CD14-positive monocyte (primary cell): Measurements from ENCODE around the gene CERS2. TPM values are rescaled to one million over a fixed set of nuclear protein-coding genes. Genes with fewer than 3 reads are reported as not detected.

Experiments
- DNase-seq, 3 donors: peaks; one replicate each; pipeline ENCODE4 v3.0.0-alpha.2; 2011 to 2022
- H2AFZ ChIP-seq: 2 replicates; pipeline ENCODE4 v1.6.0; 2012; ENCODE audit warnings: mild to moderate bottlenecking, low read depth, low read length, inconsistent platforms; ENCODE audit not compliant: insufficient read depth, poor library complexity, severe bottlenecking
- H3K27ac ChIP-seq, 2 donors: 1 replicate in 1 of 2; 2 replicates in 1 of 2; pipeline ENCODE4 v1.5.1; 2012 to 2013; ENCODE audit warnings: low read length in 2 of 2, control low read depth in 1 of 2, inconsistent platforms in 1 of 2, low read depth in 1 of 2, mild to moderate bottlenecking in 1 of 2
- H3K27me3 ChIP-seq, 2 donors: one replicate each; pipeline versions ENCODE4 v1.6.0 to v1.6.1; 2011 to 2013; ENCODE audit warnings: low read length in 2 of 2; ENCODE audit not compliant: control insufficient read depth in 2 of 2, insufficient read depth in 2 of 2
- H3K36me3 ChIP-seq, 2 donors: replicated peaks in 1 of 2; 1 replicate in 1 of 2; 2 replicates in 1 of 2; pipeline versions ENCODE4 v1.5.1 to v1.6.1; 2012 to 2013; ENCODE audit warnings: low read length in 2 of 2, control low read depth in 1 of 2, inconsistent platforms in 1 of 2, mild to moderate bottlenecking in 1 of 2; ENCODE audit not compliant: insufficient read depth in 2 of 2, control insufficient read depth in 1 of 2
- H3K4me1 ChIP-seq, 2 donors: 1 replicate in 1 of 2; 2 replicates in 1 of 2; pipeline versions ENCODE4 v1.5.1 to v1.6.1; 2012 to 2013; ENCODE audit warnings: low read length in 2 of 2, control low read depth in 1 of 2, inconsistent platforms in 1 of 2, mild to moderate bottlenecking in 1 of 2, moderate library complexity in 1 of 2; ENCODE audit not compliant: insufficient read depth in 2 of 2, control insufficient read depth in 1 of 2
- H3K4me2 ChIP-seq: replicated peaks from 2 replicates; pipeline ENCODE3; 2012; ENCODE audit warnings: low read length, moderate library complexity, mild to moderate bottlenecking; ENCODE audit not compliant: poor library complexity, severe bottlenecking; ENCODE audit errors: extremely low read depth
- H3K4me3 ChIP-seq, 3 experiments: fragments of 200-600 bp in 1 of 3; sonication (generic) in 1 of 3; replicated peaks in 1 of 3; 1 replicate in 2 of 3; 2 replicates in 1 of 3; pipeline ENCODE4 v1.5.1; 2011 to 2013; ENCODE audit warnings: low read length in 3 of 3, mild to moderate bottlenecking in 3 of 3, control low read depth in 2 of 3, low read depth in 2 of 3, inconsistent platforms in 1 of 3, moderate library complexity in 1 of 3
- H3K79me2 ChIP-seq: 2 replicates; pipeline ENCODE4 v1.6.0; 2012; ENCODE audit warnings: mild to moderate bottlenecking, control low read depth, inconsistent platforms, low read length, moderate library complexity; ENCODE audit not compliant: insufficient read depth
- H3K9ac ChIP-seq: 2 replicates; pipeline ENCODE4 v1.6.0; 2017; ENCODE audit warnings: low read length, mild to moderate bottlenecking; ENCODE audit not compliant: insufficient read depth, poor library complexity, severe bottlenecking
- H3K9me3 ChIP-seq, 2 donors: replicated peaks in 1 of 2; 1 replicate in 1 of 2; 2 replicates in 1 of 2; pipeline versions ENCODE4 v1.5.1 to v1.6.1; 2012 to 2013; ENCODE audit warnings: low read length in 2 of 2, control low read depth in 1 of 2; ENCODE audit not compliant: control insufficient read depth in 1 of 2, insufficient read depth in 1 of 2
- H4K20me1 ChIP-seq: 2 replicates; pipeline ENCODE4 v1.6.0; 2012; ENCODE audit warnings: mild to moderate bottlenecking, low read length, control low read depth, moderate library complexity; ENCODE audit not compliant: insufficient read depth
- H3K27ac Mint-ChIP-seq, 7 donors: one replicate each; pipeline ENCODE4 v1.8.0; 2020; ENCODE audit warnings: mild to moderate bottlenecking in 7 of 7, mixed read lengths in 7 of 7, moderate library complexity in 6 of 7, inconsistent platforms in 2 of 7
- H3K27me3 Mint-ChIP-seq, 3 donors: one replicate each; pipeline ENCODE4 v1.8.0; 2021 to 2022; ENCODE audit warnings: low read depth in 3 of 3, mild to moderate bottlenecking in 3 of 3, mixed read lengths in 3 of 3, moderate library complexity in 3 of 3, inconsistent platforms in 1 of 3
- H3K36me3 Mint-ChIP-seq, 2 donors: one replicate each; pipeline ENCODE4 v1.8.0; 2020; ENCODE audit warnings: mixed read lengths in 2 of 2, inconsistent platforms in 1 of 2, mild to moderate bottlenecking in 1 of 2
- H3K4me1 Mint-ChIP-seq: one replicate; pipeline ENCODE4 v1.8.0; 2020; ENCODE audit warnings: mild to moderate bottlenecking, mixed read lengths
- H3K4me3 Mint-ChIP-seq, 2 donors: one replicate each; pipeline ENCODE4 v1.8.0; 2020; ENCODE audit warnings: mild to moderate bottlenecking in 2 of 2, mixed read lengths in 2 of 2, moderate library complexity in 1 of 2
- H3K9me3 Mint-ChIP-seq, 7 donors: one replicate each; pipeline ENCODE4 v1.8.0; 2020 to 2022; ENCODE audit warnings: mixed read lengths in 7 of 7, mild to moderate bottlenecking in 6 of 7, moderate library complexity in 6 of 7, inconsistent platforms in 2 of 7
- WGBS: methylation state at CpG from one replicate; pipeline ENCODE4 v1.1.5; 2013; ENCODE audit warnings: missing lambda C conversion rate; ENCODE audit not compliant: insufficient coverage; 5-methylcytosine and 5-hydroxymethylcytosine counted together
- intact Hi-C, 2 donors: fragments of 100-400 bp; cut with micrococcal nuclease; formaldehyde crosslinking; loops; one replicate each; pipeline versions ENCODE4 v1.15.0 to v1.15.1; 2023
- polyA plus RNA-seq, 3 donors: library from polyadenylated mRNA; depleted of rRNA in 1 of 3; unstranded in 2 of 3; stranded (reverse) in 1 of 3; fragments of 300-500 nt in 2 of 3; fragments of >200 nt in 1 of 3; fragmentation: Illumina TruSeq in 2 of 3; gene quantifications; 1 replicate in 2 of 3; 2 replicates in 1 of 3; pipeline ENCODE4 v1.2.3, GENCODE V29; 2012 to 2021
- TF ChIP-seq, protein P1 (sequence below): fragments of 200-600 bp; IDR thresholded peaks from one replicate; pipeline ENCODE4 v1.8.0; 2022; ENCODE audit warnings: antibody characterized with exemption, mild to moderate bottlenecking

CERS2 gene
- polyA plus RNA-seq, 3 donors, result 152 to 224 (median 200) TPM

DNA sequence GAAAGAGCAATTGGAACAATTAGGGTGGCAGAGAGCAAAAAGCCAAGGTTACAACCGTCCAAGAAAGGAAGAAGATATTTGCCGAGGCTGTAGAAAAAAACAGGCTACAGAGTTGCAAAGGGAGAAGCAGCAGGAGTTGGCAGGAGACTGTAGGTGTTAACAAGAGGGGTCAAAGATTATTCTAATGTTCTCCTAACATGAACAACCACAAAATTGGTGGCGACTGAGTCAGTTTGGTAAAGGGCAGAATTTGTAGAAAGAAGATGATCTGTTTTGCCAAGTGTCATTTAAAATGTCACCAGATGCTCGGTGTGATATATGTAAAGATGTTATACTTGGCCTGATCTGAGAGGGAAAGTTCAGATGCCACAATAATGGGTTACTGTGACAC lies 33.2 kb upstream of the CERS2 start:
- Histone ChIP-seq H3K4me1 (peaks cover 57 to 64% of the 10 kb centered on the region in 2 donors), H3K27ac (peak overlapping the region; percentile 89 to 95), H3K27me3 (no peaks in the 10 kb centered on the region), H3K9me3 (no peaks in the 10 kb centered on the region), H3K4me3 (peak overlapping the region; percentile 4 to 88 (median 78)), H3K4me2 (peak overlapping the region; percentile 89), H3K9ac (peak overlapping the region; percentile 87), H3K36me3 (peaks cover 0 to 2% of the 10 kb centered on the region in 2 donors), H3K79me2 (peaks cover 66% of the 10 kb centered on the region), H4K20me1 (no peaks in the 10 kb centered on the region), H2AFZ (peak overlapping the region; percentile 41)
- Mint-ChIP-seq H3K27ac (peak overlapping the region; percentile 98 to 99 (median 99)), H3K27me3 (peaks cover 0 to 10% (median 0%) of the 10 kb centered on the region in 3 donors), H3K4me1 (peaks cover 67% of the 10 kb centered on the region), H3K4me3 (peak overlapping the region; percentile 84 to 97), H3K36me3 (peaks cover 4 to 10% of the 10 kb centered on the region in 2 donors), H3K9me3 (no peaks in the 10 kb centered on the region)
- whole genome bisulfite sequencing, result 22% methylated on average over 2 of the region's 4 CpGs
- TF ChIP-seq, protein P1, sequence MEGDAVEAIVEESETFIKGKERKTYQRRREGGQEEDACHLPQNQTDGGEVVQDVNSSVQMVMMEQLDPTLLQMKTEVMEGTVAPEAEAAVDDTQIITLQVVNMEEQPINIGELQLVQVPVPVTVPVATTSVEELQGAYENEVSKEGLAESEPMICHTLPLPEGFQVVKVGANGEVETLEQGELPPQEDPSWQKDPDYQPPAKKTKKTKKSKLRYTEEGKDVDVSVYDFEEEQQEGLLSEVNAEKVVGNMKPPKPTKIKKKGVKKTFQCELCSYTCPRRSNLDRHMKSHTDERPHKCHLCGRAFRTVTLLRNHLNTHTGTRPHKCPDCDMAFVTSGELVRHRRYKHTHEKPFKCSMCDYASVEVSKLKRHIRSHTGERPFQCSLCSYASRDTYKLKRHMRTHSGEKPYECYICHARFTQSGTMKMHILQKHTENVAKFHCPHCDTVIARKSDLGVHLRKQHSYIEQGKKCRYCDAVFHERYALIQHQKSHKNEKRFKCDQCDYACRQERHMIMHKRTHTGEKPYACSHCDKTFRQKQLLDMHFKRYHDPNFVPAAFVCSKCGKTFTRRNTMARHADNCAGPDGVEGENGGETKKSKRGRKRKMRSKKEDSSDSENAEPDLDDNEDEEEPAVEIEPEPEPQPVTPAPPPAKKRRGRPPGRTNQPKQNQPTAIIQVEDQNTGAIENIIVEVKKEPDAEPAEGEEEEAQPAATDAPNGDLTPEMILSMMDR, result no peak
- intact Hi-C loops, result loop anchor here (5.0 to 10.0 kb wide), 6 partner anchors 36 to 159 kb away; partner anchors contain the start of genes LYSMD1 (in 2 of the 2), SCNM1 (in 2 of the 2), ARNT (in 1 of the 2) and CDC42SE1 (in 1 of the 2)
- no peak for DNase-seq

- Histone ChIP-seq H3K36me3 (no peaks in the 10 kb centered on the region), H3K79me2 (peaks cover 72% of the 10 kb centered on the region), H3K4me2 (peak within 1 kb of the TSS; percentile 89), H3K9me3 (no peaks in the 10 kb centered on the region), H3K4me3 (peak within 1 kb of the TSS; percentile 63 to 88 (median 78)), H3K9ac (peak within 1 kb of the TSS; percentile 87), H3K27ac (peak within 1 kb of the TSS; percentile 89 to 95), H2AFZ (peak within 1 kb of the TSS; percentile 93), H4K20me1 (peaks cover 7% of the 10 kb centered on the region), H3K27me3 (no peaks in the 10 kb centered on the region), H3K4me1 (peaks cover 71 to 78% of the 10 kb centered on the region in 2 donors)
- peaks cover 0 to 10% (median 2%) of the 10 kb centered on the region in 3 donors for H3K27me3 Mint-ChIP-seq
- no peaks in the 10 kb centered on the region for H3K9me3 Mint-ChIP-seq
- peak within 1 kb of the TSS; percentile 98 to 99 (median 99) for H3K27ac Mint-ChIP-seq
- 0% methylated on average over 7 of the region's 18 CpGs for WGBS
- peaks cover 80% of the 10 kb centered on the region for H3K4me1 Mint-ChIP-seq
- H3K4me3 Mint-ChIP-seq, result peak within 1 kb of the TSS; percentile 97
- TF ChIP-seq, protein P1, result peak; percentile 65
- DNase-seq, result peak; percentile 69 to 79 (median 77)
- intact Hi-C loops, result loop anchor here (5.0 to 10.0 kb wide), 6 partner anchors 34 to 161 kb away; partner anchors contain the start of genes LYSMD1 (in 2 of the 2), SCNM1 (in 2 of the 2), ARNT (in 1 of the 2) and CDC42SE1 (in 1 of the 2)
- H3K36me3 Mint-ChIP-seq, result peaks cover 0 to 11% of the 10 kb centered on the region in 2 donors
These were observed 31.9 kb upstream of the CERS2 start, which contains the start of gene MINDY1 for GRCh38 chr1:151006327-151007052. Gene MINDY1 (minus strand): TSS chr1:151006902. CDS start chr1:151002617, 4,285 bp downstream.
